GM18873 (cell line): ENCODE results near the gene FAM209B.
"Not testable (repeated sequence)": the region's sequence is repeated elsewhere in the genome, so short reads cannot be mapped to it uniquely, and the experiment has no call there.

Source experiments
- ATAC-seq: cut with Tn5 transposase; IDR thresholded peaks from one replicate; pipeline ENCODE4 v1.9.1; 2021; ENCODE audit warnings: mild to moderate bottlenecking, moderate library complexity, moderate number of reproducible peaks; ENCODE audit not compliant: unreplicated experiment, low FRiP score

Gene FAM209B, protein sequence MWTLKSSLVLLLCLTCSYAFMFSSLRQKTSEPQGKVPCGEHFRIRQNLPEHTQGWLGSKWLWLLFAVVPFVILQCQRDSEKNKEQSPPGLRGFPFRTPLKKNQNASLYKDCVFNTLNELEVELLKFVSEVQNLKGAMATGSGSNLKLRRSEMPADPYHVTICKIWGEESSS

DNA sequence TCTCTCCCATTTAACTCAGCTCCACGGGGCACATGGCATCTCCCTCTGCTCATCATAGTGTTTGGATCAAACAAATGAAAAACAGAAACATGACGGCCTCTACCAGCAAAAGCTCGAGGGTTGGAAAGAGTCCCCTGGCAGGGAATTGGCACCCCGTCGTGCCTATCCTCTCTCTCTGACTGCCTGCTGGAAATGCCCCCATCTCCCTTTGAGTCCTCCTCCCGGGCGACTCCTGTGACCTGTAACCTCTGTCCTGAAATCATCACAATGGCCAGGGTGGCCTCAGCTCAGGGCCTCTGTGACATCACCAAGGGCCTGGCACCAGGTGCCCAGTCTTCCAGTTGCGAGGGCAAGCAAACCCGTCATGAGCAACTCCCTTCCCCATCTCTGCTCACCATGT is at the start of gene FAM209B:
FAM209B (plus strand) TSS at position 301 of the 400 bp plus-strand sequence; CDS start at position 397, 96 bp downstream.
- ATAC-seq, result not testable (repeated sequence)

DNA sequence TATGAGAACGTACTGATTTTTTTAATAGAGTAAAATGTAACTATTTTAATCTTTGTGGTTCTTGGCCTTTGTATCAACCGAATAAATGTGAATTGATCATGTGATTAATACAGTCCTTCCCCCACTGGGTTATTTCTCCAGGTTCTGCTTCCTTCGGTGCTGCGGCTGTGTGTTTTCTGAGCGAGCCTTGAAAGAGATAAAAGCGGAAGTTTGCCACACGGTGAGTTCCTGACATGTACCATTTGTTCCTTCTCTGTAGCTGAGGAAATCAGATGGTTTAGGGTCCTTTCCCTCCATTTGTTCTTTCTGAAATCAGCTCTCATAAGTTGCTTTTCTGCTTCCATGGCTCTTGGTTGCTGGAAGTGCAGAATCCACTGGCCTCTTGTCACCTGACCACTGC is 49.1 kb upstream of the FAM209B start:
- no peak for ATAC-seq

DNA sequence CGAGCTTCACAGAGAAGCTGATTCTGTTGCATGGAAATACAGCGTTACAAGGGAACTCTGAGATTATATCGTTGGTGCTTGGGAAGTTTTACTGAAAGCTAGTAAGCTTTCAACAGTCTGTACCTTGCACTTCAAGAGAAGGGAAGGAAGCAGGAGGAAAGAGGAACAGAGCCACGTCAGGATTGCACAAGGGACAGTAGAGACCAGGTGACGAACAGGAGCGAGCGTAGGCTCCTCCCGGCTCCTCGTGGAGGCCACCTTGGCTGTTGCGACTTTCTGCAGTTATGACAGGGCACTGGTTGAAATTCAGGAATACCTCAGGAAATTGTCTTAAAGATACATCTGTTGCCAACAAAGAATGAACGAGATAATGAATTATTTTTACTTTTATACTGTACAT is 45.8 kb upstream of the FAM209B start:
- ATAC-seq, result no peak

DNA sequence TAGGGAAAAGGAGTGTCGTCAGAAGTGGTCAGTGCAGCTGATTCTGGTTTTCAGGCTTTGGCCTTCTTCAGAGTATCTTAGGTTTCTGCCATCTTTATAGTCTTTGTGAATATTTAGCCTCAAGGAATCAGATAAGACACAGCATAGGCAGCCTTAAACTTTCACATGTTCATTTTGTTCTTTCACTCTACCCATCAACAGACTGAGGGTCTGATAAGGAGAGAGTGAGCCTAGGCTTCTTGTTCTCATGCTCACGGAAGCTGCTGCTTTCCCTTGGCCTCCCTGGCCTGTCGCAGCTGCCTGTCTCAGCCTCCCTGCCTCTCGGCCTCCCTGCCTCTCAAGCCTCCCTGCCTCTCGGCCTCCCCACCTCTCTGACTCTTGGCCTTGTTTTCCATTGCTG is 44.5 kb upstream of the FAM209B start:
- no peak for ATAC-seq

GRCh38 chr20:56501116-56501515 is 31.9 kb upstream of the FAM209B start:
- no peak for ATAC-seq

GRCh38 chr20:56503916-56504315 is 29.1 kb upstream of the FAM209B start:
- no peak for ATAC-seq

DNA sequence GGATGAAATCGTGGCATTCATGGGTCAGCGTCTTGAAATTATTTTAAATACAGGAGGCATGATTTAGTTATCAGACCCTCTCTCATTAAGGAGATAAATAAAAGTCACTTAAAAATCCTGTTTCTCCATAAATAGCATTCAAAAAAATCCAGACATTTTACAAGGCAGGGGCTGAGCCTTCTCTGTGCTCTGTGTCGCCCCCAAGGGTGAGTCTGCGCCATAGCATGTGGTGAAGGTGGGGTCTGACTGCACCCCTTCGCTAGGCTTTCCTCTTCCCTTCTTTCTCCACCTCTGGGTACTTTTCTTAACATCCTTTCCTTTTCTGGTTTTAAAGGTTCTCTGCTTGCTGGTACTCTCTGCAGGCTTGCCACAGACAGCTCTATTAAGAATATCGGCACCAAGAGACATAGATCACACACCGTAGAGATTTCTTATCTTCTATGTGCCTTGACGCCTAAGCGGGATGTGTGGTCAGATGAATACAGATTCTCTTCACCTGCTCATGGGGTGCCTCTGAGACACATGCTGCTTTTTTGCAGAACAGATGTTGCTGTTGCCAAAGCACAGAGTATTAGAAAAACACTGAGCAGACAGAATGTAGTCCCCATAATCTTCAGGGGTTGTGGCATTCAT is 28.6 kb upstream of the FAM209B start:
- no peak for ATAC-seq

DNA sequence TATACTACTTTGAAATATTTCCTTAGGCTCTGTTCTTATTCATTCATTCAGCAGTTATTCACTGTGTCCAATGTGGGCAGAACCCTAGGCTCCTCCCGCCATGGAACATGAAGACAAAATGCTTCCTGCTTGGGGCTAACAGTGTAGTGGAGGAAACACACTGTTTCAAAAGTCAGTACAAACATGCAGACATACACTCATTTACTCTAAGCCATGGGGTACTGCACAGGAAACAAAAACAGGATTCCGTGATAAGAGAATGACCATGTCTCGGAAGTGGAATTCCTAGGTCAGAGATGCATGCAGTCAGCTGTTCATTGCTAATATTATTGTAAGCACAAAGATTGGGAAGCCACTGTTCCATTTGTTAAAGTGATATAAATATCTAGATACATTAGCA is 26.9 kb upstream of the FAM209B start:
- no peak for ATAC-seq

DNA sequence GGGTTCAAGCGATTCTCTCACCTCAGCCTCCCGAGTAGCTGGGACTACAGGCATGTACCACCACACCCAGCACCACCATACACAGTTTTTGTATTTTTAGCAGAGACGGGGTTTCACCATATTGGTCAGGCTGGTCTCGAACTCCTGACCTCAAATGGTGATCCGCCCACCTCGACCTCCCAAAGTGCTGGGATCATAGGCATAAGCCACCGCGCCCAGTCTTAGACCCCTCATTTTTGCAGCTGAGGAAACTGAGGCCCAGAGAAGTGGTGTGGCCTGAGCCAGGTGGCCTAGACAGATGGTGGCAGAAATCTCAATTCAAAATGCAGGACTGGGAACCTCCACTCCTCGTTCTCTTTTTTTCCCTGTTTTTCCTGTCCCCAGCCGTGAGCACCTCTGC is 21.1 kb upstream of the FAM209B start:
- ATAC-seq, result no peak

- ATAC-seq, result no peak
Observed at GRCh38 chr20:56513161-56514150, 19.6 kb upstream of the FAM209B start.

- ATAC-seq, result no peak
Observed at GRCh38 chr20:56516631-56517030, 16.4 kb upstream of the FAM209B start.

DNA sequence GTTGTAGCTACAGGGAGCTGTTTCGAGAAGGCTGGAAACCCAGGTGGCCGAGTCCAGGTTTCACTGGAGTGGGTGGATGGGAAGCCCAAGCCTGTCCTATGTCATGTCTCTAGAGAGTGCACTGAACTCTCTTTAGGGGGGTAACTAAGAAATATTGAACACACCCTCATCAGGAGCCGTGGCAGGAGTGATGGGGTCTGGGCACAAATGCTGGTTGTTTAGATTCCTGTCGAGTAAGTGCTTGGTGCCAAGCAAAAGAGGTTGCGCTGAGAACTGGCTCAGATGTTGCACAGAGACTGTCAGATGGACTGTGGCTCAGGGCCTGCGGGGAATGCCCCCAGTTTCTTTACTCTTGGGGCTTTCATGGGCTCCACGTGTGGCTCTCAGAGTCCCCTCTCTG is 15.8 kb upstream of the FAM209B start:
- no peak for ATAC-seq

- no peak for ATAC-seq
Observed at GRCh38 chr20:56517641-56518040, 15.4 kb upstream of the FAM209B start.

- ATAC-seq, result no peak
Observed at GRCh38 chr20:56518126-56518525, 14.9 kb upstream of the FAM209B start.

DNA sequence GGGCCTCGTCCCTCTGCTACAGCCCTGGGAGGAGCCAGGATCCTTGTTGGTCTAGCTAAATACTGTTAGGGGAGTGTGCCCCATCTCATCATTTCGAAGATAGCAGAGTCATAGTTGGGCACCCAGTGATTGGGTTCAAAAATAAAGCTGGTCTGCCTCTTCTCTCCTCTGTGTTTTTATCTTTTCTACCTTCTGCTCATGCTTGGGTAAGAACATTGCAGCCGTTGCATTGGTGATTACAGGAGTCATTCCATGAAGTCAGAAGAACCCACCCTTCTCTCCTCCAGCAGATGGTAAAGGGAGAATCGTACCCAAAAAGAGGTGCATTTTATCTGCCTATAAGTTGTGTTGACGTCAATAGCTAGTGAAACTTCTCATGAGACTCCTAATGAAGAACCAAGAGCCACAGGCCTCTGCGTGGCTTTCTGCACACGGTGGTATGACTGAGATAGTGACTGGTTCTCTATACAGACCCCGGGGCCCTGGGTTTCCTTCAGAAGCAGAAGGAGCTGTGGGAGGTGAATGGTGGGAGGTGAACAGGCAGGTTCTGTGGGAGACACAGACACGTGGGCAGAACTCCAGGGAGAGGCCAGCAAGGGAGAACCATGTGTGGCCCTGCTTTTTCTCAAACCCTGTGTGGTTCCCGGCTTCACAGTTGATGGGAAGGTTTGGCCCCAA is 14.2 kb upstream of the FAM209B start:
- ATAC-seq, result no peak

DNA sequence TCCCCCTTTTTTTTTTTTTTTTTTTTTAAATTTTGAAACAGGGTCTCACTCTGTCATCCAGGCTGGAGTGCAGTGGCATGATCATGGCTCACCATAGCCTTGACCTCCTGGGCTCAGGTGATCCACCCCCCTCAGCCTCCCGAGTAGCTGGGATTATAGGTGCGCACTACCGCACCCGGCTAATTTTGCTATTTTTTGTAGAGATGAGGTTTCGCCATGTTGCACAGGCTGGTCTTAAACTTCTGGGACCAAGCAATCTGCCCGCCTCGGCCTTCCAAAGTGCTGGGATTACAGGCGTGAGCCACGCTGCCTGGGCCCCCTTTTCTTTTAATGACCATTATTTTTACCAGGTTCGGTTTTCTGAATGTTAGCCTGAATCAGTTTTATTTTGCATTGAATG is 13.5 kb upstream of the FAM209B start:
- ATAC-seq, result no peak

DNA sequence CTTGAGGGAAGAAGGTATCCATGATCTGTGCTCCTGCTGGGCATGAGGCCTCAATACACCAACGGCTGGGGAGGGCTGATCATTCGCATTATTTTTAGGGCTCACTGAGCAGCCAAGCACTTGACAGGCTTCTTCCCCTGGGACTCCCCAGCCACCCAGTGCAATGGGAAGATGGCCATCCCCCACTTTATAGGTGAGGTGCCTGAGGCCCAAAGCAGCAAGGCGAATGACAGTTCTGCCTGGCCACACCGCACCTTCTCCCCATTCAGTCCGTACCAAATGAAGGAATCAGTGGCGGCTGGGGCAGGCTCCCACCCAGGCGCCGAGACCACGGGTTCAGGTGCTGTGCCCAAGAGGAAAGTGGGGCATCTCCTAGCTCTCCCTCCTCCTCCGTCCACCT is 12.9 kb upstream of the FAM209B start:
- no peak for ATAC-seq

- ATAC-seq, result not testable (repeated sequence)
Observed at GRCh38 chr20:56520746-56521354, 12.2 kb upstream of the FAM209B start.

GRCh38 chr20:56522311-56522710 is 10.7 kb upstream of the FAM209B start:
- ATAC-seq, result no peak

- not testable (repeated sequence) for ATAC-seq
Observed at GRCh38 chr20:56524444-56524843, 8.6 kb upstream of the FAM209B start, which contains the start of gene FAM209A. TSS of gene FAM209A (plus strand) at chr20:56524744. CDS start at chr20:56524809, 65 bp downstream.
